NCI-H82 treated with DMSO at 0.1 percent for 48 hours (cell line): ENCODE results near the gene BAHCC1.

Experiments
- DNase-seq: peaks from one replicate; lab custom pipeline; 2025; ENCODE audit not compliant: unreplicated experiment; lab: John Stamatoyannopoulos, UW

BAHCC1 gene

DNA sequence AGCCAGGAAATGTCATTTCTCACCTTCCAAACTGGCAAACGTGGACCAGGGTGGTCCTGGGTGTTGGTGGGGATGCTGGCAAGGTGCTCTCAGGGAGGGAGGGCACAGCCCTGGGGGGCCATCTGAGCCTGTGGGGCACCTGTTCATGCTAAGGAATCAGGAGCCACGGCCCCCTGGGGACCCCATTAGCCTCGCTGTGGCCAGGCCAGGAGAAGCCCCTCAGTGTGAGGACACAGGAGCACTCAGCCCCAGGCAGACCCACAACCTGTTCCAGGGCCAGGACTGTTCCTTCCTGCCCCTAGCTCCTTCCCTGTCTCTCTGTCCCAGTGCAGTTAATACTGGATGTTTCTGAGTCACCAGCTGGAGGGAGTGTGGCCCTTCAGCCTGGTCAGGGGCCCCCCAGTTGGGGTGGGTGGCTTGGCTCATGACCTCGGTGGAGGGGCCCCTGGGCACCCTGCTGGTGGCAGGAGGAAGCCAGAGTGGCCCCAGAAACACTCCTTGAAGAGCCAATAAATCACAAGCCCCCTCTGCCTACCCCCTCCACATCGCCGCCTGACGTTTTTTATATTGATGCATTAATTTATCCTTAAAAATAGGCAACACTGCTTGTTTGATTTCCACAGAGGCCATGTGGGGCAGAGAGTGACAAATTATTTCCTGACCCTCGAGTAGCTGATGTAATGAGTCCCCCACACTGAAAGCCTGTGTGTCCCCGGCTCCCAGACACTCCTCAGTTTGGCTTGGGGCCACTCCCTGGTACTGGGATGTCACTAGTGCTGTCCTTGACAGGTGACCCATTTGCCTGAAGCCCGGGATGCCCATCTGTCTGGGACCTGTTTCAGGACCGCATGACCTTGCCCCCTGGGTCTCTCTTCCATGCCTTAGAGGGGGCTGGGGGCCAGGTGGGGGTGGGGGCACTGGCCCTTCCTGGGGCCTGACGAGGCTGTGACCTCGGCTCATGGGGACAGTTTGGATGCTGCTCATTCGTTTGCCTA, 95.0 kb downstream of the BAHCC1 start:
- DNase-seq, result no peak

DNA sequence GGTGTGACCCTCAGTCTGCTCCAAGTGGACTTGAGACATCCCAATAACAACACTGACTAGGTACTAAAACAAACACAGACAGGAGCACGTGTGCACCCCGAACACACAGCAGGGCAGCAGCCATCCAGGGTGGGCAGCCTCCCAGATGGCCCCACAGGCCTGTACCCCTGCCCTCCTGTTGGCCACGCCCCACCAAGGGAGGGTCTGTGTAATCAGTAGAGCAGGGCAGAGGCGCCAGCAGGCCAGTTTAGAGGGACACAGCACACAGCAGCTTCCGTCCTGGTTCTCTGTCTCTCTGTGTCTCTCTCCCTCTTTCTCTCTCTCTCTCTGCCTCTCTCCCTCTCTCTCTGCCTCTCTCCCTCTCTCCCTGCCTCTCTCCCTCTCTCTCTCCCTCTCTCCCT, 95.9 kb downstream of the BAHCC1 start:
- DNase-seq, result no peak

DNA sequence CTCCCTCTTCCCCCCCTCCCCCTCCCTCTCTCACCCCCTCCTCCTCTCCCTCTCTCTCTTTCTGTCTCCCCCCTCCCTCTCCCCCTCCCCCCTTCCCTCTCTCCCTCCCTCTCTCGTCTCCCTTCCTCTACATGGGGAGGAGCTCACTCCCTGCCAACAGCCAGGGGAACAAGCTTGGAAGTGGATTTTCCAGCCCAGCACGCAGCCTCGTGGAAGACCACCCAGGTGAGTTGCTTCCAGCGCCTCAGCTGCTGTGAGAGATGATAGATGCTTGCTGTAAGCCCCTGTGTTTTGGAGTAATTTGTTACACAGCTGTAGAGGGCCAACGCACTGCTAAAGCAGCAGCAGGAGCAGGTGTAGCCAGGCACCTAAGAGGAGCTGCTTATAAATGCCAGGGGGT, 96.5 kb downstream of the BAHCC1 start:
- no peak for DNase-seq

DNA sequence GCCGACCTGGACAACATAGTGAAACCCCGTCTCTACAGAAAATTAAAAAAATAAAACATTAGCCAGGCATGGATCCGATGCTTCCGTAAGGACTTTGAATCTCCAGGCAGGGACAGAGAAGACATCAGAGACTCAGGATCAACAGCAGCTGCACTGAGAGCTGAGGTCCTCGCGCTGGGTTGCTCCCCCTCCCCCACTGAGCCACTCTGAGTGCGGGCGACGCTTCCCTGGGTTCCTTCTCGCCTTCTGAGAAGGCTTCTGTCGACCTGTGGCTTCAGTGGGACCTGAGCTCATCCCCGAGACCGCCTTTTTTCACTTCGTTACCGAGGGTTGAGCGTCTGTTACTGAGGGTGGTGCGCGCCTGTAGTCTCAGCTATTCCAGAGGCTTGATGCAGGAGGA, 96.9 kb downstream of the BAHCC1 start:
- no peak for DNase-seq

DNA sequence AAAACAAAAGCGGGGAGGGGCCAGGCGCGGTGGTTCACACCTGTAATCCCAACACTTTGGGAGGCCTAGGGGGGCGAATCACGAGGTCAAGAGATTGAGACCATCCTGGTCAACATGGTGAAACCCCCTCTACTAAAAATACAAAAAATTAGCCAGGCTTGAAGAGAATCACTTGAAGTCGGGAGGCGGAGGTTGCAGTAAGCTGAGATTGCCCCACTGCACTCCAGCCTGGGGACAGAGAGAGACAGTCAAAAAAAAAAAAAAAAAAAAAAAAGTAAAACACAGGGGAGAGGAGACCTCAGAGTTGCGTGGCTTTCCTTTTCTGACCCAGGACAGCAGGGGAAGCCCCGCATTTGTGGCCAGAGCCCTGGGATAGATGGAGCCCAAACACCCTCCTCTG, 97.4 kb downstream of the BAHCC1 start:
- no peak for DNase-seq

DNA sequence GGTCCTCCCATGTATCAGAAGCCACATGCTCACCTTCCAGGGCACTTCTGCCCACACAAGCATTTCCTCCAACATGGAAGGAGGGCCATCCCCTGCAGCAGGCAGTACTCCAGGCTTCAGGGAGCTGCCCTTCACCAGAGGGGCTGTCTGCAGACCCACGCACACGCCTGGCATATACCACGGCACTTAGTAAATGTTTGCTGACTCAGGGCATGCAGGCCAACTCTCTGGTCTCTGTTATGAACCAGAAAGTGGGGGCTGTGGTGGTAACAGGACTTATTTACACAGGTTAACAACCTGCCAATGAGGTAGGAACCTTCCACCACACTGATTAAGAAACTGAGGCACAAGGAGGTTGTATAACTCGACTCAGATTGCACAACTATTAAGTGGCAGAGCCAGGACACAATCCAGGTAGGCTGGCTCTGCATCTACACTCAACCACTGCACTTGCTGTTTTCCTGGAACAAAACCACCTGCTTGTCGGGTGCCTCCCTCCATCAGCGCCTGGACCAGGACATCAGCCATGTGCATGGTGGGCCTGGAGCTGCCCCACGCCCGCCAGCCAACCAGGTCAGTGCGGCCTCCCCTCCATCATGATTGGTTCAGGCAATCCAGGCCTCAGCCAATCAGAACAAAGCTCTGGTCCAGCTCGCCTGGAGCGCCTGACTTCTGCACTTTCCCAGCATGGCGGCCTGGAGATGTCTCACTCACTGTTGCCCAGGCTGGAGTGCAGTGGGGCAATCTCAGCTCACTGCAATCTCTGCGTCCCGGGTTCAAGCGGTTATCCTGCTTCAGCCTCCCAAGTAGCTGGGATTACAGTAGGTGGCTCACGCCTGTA, 98.2 kb downstream of the BAHCC1 start:
- DNase-seq, result no peak

DNA sequence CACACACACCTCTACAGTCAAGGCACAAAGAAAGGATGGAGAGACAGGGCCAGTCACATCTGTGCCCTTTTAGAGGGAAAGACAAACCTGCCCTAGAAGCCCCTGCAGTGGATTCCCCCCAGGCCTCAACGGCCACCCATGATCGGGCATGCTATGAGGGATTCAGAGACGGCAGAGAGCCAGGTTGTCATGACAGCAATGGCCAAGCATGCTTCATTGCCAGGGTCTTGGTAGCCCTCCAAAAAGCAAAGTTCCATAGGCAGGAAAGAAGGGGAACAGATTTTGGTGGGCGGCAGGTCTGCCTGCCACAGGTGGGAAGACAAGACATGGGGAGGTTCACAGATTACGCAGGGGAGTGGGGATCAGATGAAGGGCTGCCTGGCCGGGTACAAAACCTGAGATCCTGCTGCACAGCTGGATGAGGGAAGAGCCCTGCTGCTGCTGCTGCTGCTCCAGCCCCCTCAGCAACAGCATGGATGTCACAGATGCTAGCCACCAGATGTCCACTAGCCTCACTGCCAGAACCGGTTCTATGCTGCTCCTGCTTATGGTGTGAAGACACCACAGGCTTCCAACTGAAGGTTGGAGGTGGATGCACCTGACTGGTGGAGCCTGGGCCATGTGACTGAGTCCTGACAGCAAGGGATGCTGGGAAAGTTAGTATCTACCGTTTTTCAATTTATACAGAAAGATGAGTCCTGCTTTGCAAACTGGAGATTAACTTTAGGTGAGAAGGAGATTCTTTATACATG, 99.5 kb downstream of the BAHCC1 start:
- DNase-seq, result peak; percentile 51

DNA sequence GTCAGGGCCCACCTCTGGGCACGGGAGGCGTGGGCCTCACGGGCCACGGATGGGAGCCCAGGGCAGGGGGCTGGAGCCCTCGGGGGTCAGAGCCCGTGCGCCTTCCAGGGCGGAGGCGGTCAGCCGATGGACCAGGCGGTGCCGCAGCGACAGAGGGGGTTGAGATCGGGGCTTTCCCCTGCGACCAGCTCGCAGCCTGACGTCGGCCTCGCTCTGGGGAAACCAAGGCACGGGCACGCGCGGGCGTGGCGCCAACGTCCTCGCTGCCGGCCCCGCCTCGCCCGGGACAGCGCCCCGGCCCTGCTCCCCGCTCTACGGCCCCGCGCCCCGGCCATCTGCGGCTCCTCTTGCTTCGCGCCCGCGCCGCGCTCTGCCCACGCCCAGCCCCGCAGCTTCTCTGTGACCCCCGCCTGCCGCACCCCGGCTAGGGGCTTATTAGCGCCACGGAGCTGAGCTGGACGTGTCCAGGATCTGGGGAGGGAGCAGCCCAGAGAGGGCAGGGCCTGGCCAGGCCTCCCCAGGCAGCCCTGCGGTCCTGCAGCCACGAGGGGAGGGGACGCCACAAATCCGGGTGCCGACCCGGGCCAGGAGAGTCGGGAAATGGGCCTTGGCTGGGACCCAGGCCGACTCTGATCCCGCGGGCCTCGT, 103.8 kb downstream of the BAHCC1 start:
- DNase-seq, result no peak

DNA sequence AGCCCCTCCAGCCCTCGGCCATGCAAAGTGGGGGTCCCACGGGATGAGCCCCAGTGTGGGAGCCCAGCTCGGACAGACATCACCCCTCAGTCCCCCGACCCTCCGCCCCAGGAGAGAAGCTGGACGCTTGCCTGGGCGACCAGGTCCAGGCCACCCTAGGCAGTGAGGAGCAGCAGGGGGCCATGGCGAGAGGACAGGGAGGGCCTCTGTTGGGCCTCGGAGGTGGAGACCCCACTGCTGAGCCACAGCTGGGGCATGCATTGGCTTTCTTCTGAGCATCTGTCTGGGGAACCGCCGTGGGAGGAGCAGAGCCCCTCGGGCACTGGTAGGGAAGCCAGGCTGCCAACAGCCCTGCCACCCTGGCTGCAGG, 104.3 kb downstream of the BAHCC1 start:
- DNase-seq, result no peak

DNA sequence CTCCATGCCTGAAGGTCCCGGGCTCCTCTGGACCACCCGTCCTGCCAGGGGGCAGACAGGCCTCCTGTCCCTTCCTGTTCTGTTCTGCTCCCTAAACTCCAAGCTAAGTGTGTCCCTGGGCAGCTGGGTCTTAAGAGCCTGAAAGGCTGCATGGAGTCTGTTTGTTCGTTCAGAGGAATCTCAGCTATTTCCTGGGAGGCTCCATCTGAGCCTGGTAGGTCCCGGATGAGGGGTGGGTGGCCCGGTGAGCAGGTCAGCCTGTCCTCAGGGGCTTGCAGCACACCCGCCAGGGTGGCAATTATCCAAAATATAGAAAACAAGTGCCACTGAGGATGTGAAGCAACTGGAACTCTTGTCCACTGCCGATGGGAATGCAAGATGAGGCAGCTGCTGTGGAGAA, 104.8 kb downstream of the BAHCC1 start:
- no peak for DNase-seq

DNA sequence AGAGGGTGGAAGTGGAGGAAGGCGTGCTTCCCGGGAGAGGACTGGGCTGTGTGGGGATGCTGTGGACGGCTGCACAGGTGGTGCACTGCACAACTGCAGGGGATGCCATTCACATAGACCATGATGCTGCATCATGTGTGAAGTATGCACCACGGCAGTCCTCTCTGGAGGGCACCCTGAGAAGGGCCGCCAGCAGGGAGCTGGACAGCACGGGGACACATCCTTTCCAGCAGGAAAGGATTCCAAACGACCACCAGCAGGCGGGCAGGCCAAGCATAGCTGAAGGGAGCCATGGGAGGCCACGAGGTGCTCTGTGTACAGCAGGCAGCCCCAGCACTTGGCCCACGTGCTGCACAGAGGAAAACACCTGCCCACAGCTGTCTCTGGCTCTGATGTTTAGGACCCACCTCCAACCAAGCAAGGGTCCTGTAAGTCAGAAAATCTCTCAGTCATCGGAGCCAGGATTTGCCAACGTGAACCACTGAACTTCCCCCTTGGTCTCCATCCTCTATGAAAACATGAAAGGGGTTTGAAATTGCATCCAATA, 107.3 kb downstream of the BAHCC1 start:
- DNase-seq, result no peak

DNA sequence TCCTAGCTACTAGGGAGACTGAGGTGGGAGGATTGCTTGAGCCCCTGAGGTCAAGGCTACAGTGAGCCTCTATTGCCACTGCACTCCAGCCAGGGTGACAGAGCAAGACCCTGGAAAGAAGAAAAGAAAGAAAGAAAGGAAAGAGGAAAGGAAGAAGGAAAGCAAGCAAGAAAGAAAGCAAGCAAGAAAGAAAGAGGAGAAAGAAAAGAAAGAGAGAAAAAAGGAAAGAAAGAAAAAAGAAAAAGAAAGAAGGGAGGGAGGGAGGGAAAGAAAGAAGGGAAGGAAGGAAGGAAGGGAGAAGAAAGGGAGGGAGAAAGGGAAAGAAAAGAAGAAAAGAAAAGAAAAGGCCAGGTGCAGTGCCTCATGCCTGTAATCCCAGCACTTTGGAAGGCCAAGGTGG, 108.4 kb downstream of the BAHCC1 start:
- DNase-seq, result no peak

DNA sequence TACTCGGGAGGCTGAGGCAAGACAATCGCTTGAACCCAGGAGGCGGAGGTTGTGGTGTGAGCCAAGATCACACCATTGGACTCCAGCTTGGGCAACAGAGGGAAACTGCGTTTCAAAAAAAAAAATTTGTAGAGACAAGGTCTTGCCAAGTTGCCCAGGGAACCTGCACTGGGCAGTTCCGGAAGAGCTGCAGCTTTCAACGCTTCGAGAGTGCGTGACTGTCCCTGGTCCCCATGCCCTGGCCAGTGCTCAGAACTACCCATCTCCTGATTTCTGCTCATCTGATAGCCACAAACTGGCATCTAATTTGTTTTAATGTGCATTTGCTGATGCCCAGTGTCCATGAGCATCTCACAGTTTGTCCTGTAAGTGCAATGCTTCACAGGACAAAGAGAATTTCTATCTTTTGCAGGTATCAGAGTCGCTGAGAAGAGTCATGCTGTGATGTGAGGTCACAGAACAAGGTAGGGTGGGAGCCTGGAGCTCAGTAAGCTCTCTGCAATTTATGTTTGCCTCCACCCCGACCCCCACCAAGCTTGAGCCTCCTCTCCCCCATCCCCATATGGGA, 113.5 kb downstream of the BAHCC1 start:
- DNase-seq, result no peak

DNA sequence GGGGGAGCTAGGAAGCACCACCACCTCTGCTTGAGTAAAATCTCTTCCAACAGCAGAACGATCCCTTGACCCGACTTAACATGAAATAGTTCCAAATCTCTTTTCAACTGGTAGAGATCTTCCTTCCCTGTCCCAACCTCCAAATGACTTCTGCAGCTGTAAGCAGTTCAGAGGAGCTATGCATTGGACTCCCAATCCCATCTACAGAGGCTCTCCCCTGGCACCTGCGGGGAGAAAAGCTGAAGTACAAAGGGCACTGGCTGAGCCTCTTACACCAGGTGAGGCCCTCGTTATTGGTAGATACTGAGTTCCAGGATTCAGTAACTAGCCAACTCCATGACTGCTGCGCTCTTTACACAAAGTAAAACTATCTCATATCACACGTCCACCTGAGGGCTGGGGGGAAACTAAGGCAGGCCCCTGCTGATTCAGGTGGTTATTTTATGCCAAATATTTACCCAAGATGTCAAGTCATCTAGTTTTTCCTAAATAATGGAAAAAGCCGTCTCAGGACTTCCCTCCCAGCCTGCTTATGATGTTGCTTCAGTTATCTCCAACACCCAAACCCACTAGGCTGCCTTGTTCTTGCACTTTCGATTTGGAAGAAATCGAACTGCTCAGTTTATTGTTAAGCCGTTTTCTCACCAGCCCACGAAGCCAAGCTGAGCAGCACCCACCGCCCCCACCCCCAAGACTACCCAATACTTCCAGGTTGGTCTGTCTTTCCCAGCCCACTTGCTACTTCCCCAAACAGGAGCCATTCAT, 114.1 kb downstream of the BAHCC1 start:
- no peak for DNase-seq

DNA sequence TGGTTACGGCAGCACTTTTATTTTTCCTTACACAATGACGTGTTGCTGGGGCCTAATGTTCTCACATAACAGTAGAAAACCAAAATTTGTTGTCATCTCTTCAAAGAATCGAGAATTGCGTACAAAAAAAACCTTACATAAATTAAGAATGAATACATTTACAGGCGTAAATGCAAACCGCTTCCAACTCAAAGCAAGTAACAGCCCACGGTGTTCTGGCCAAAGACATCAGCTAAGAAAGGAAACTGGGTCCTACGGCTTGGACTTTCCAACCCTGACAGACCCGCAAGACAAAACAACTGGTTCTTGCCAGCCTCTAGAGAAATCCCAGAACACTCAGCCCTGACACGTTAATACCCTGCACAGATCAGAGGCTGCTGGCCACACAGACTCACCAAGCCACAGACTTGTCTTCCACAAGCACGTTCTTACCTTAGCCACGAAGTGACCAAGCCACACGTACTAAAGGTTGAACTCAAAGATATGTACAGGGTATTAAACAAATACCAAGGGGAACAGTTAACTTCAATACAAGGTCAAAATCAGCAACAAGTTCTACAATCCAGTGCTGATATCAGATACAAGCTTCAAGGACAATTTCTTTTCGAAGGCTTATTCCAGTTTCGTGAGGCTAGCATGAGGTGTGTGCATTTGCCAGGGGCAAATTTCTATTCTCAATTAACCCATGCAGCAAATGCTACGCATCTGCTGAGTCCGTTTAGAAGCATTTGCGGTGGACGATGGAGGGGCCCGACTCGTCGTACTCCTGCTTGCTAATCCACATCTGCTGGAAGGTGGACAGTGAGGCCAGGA, 114.9 kb downstream of the BAHCC1 start:
- no peak for DNase-seq

DNA sequence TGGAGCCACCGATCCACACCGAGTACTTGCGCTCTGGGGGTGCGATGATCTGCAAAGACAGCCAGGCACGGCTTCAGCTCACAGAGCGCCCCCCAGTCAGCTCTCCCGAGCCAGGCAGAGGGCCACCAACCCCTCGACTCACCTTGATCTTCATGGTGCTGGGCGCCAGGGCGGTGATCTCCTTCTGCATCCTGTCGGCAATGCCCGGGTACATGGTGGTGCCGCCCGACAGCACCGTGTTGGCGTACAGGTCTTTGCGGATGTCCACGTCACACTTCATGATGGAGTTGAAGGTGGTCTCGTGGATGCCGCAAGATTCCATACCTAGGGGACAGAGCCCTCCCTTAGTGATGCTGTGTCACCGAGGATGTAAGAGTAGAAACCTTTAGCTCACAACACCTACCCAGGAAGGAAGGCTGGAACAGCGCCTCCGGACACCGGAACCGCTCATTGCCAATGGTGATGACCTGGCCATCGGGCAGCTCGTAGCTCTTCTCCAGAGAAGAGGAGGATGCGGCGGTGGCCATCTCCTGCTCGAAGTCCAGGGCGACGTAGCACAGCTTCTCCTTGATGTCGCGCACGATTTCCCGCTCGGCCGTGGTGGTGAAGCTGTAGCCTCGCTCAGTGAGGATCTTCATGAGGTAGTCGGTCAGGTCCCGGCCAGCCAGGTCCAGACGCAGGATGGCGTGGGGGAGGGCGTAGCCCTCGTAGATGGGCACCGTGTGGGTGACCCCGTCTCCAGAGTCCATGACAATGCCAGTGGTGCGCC, 115.7 kb downstream of the BAHCC1 start:
- DNase-seq, result no peak

DNA sequence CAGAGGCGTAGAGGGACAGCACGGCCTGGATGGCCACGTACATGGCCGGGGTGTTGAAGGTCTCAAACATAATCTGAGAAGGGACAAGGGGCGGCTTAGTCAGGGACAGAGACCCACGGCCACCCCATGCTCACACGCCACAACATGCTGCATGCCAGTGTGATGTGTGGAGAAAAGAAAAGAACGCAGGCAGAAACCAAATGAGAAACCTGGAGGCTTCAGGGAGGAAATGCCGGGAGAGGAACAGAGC, 116.2 kb downstream of the BAHCC1 start:
- DNase-seq, result no peak
